ENCODE measurements around the gene ATRNL1. TPM values are rescaled to one million over a fixed set of nuclear protein-coding genes. Genes with fewer than 3 reads are reported as not detected.

Gene ATRNL1
- total RNA-seq, 1 donor from 2014 or later = 24.2 TPM

DNA sequence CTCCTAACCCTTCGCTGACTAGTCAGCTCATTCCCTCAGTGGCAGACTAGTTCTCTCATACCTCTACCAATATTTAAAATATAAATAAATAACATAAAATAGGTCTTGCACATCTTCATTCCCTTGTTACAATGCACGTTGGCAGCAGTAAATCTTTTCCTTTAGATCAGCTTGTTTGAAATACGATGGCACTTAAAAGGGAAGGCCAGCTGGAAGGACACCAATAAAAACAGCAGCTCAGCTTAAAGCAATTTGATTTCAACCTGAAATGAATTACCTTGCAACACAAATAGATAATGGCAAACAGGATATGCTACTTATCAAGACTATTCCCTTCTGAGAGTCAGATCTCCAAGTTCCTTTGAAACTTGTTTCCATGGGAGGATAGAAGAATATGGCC lies 858.1 kb downstream of the ATRNL1 start:
- H3K27ac Mint-ChIP-seq = no peak overlapping the region
- H3K4me1 Mint-ChIP-seq (ENCODE audit: low read depth) = peaks cover 26% of the 10 kb centered on the region

DNA sequence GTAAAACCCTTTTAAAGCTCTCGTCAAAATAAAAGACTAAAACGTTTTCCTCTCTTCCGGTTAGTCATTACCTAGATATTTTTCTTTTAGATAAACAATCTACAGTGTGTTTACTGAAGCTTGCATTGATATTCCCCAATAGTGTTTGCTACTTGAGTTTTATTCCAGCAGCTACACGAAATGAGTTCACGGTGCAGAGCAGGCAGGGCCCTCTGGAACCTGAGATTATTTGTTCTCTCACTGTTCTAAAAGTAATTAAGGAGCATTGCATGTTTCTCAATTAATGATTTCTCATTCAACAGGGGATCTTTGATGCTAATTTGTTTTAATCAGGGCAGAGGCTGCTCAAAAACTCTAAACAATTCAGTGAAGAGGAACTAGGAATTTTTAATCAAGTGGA lies 860.1 kb downstream of the ATRNL1 start:
- Mint-ChIP-seq H3K4me3 (ENCODE audit: low read depth) (no peak overlapping the region), H3K27me3 (no peaks in the 10 kb centered on the region), H3K36me3 (ENCODE audit: insufficient read depth) (no peaks in the 10 kb centered on the region), H3K4me1 (ENCODE audit: low read depth) (peaks cover 24% of the 10 kb centered on the region), H3K27ac (no peak overlapping the region), H3K9me3 (ENCODE audit: low read depth) (no peaks in the 10 kb centered on the region)
- TF ChIP-seq, protein P1, sequence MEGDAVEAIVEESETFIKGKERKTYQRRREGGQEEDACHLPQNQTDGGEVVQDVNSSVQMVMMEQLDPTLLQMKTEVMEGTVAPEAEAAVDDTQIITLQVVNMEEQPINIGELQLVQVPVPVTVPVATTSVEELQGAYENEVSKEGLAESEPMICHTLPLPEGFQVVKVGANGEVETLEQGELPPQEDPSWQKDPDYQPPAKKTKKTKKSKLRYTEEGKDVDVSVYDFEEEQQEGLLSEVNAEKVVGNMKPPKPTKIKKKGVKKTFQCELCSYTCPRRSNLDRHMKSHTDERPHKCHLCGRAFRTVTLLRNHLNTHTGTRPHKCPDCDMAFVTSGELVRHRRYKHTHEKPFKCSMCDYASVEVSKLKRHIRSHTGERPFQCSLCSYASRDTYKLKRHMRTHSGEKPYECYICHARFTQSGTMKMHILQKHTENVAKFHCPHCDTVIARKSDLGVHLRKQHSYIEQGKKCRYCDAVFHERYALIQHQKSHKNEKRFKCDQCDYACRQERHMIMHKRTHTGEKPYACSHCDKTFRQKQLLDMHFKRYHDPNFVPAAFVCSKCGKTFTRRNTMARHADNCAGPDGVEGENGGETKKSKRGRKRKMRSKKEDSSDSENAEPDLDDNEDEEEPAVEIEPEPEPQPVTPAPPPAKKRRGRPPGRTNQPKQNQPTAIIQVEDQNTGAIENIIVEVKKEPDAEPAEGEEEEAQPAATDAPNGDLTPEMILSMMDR (IDR thresholded peaks at IDR 0.05; ENCODE audit: unreplicated experiment) = no peak
- DNase-seq (ENCODE audit: low spot score, unreplicated experiment) = no peak

More for the DNA sequence above, 858.1 kb downstream of the ATRNL1 start:
- no peaks in the 10 kb centered on the region for H3K27me3 Mint-ChIP-seq
- no peak overlapping the region for H3K4me3 Mint-ChIP-seq (ENCODE audit: low read depth)
- no peaks in the 10 kb centered on the region for H3K36me3 Mint-ChIP-seq (ENCODE audit: insufficient read depth)
- H3K9me3 Mint-ChIP-seq (ENCODE audit: low read depth) = no peaks in the 10 kb centered on the region
- TF ChIP-seq, protein P1 (IDR thresholded peaks at IDR 0.05; ENCODE audit: unreplicated experiment) = no peak
- DNase-seq (ENCODE audit: low spot score, unreplicated experiment) = no peak

DNA sequence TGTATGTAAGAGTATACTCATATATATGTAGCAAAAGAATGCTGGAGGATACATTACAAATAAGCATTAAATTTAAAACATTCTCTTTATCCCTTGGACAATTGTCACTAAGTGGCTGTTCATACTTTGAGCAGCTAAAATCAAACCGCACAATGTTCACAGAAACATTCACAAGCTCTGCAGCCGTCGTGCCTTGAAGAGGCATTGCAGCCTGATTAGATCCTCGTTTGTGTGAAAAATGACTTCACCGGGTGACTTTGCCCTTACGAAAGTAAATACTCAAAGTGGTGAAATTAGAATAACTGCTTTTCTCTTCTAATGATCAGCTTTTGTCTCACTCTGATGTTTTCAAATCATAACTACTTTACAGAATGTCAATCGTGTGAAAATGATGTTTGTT lies 860.8 kb downstream of the ATRNL1 start:
- H3K4me1 Mint-ChIP-seq (ENCODE audit: low read depth) = peaks cover 22% of the 10 kb centered on the region
- no peak overlapping the region for H3K27ac Mint-ChIP-seq
- no peaks in the 10 kb centered on the region for H3K9me3 Mint-ChIP-seq (ENCODE audit: low read depth)
- no peaks in the 10 kb centered on the region for H3K36me3 Mint-ChIP-seq (ENCODE audit: insufficient read depth)
- no peak for DNase-seq (ENCODE audit: low spot score, unreplicated experiment)
- H3K4me3 Mint-ChIP-seq (ENCODE audit: low read depth) = no peak overlapping the region
- no peaks in the 10 kb centered on the region for H3K27me3 Mint-ChIP-seq
- TF ChIP-seq, protein P1 (IDR thresholded peaks at IDR 0.05; ENCODE audit: unreplicated experiment) = no peak

DNA sequence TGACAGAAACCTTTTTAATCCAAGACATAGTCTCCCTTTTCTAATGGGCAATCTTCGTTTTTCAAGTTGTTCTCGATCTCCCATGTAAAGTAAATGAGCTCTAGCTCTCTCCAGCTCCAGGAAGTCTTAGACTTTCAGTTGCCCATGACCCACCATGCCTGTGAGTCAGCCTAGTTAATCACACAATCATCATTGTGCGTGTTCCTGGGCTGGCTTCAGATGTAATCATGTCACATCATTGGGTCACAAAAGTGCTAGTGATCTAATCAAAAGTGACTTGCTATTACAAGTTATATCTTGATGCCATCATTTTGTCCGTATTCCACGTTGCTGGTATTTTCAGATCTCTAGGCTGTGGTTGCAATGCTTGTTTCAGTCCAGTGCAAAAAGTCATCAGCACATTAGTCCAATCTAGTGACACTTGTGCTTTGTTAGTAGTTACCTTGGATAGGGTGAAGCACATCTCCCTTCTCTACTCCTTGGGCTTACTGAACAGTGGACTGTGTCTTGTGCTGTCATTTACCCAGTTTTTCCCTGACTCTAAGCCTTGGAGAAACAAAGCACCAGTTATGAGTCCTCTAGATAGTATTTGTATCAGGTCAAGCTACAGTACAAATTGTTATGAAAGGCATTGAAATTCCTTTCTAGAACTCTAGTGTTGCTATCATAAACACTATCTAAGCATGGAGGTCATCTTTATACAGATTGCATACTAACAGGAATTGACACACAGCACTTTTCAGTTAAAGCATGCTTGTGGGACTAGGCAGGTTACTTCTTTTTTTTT lies 863.3 kb downstream of the ATRNL1 start:
- Mint-ChIP-seq H3K36me3 (ENCODE audit: insufficient read depth) (no peaks in the 10 kb centered on the region), H3K27me3 (no peaks in the 10 kb centered on the region), H3K4me1 (ENCODE audit: low read depth) (peaks cover 16% of the 10 kb centered on the region), H3K4me3 (ENCODE audit: low read depth) (no peak overlapping the region), H3K9me3 (ENCODE audit: low read depth) (no peaks in the 10 kb centered on the region), H3K27ac (no peak overlapping the region)
- DNase-seq (ENCODE audit: low spot score, unreplicated experiment) = no peak
- TF ChIP-seq, protein P1 (IDR thresholded peaks at IDR 0.05; ENCODE audit: unreplicated experiment) = no peak

DNA sequence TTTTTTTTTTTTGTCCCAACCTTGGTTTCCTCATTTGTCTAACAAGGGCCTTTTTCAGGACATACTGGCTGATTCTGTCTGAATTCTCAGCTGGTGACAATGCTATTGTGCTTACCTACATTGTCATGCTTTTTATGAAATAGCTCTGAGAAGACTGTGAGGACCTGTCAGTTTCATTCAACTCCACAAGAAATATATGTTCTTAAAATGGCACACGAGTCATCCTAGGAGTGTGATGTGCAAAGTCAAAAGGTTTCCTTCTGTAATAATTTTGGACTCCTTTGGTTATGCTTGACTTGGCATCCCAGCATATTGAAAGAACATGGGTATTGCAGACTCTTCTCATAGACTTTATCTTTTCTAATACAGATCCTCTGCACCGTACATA lies 863.8 kb downstream of the ATRNL1 start:
- Mint-ChIP-seq H3K36me3 (ENCODE audit: insufficient read depth) (no peaks in the 10 kb centered on the region), H3K27me3 (no peaks in the 10 kb centered on the region), H3K4me3 (ENCODE audit: low read depth) (no peak overlapping the region), H3K27ac (no peak overlapping the region), H3K9me3 (ENCODE audit: low read depth) (no peaks in the 10 kb centered on the region), H3K4me1 (ENCODE audit: low read depth) (peaks cover 16% of the 10 kb centered on the region)
- TF ChIP-seq, protein P1 (IDR thresholded peaks at IDR 0.05; ENCODE audit: unreplicated experiment) = no peak
- no peak for DNase-seq (ENCODE audit: low spot score, unreplicated experiment)
